Thymus (tissue), 11 donors: ENCODE data around the gene DUT. TPM values are rescaled to one million over a fixed set of nuclear protein-coding genes. Genes with fewer than 3 reads are reported as not detected.
A peak's percentile ranks its signal among the peaks of the same experiment; 100 is the strongest.

Experiments used
- DNase-seq, 9 donors: peaks; one replicate each; pipeline ENCODE4 v3.0.0-alpha.2; 2013; ENCODE audit warnings: low spot score in 9 of 9, low read depth in 6 of 9, missing footprints in 1 of 9
- H3K27ac ChIP-seq, 2 donors: one replicate each; pipeline ENCODE4 v1.5.1; 2013; ENCODE audit warnings: control low read depth in 1 of 2, low read depth in 1 of 2, low read length in 1 of 2, mild to moderate bottlenecking in 1 of 2, moderate library complexity in 1 of 2
- H3K27me3 ChIP-seq, 2 donors: one replicate each; pipeline ENCODE4 v1.5.1; 2013; ENCODE audit warnings: low read length in 1 of 2; ENCODE audit not compliant: control insufficient read depth in 2 of 2, insufficient read depth in 1 of 2
- H3K36me3 ChIP-seq, 2 donors: one replicate each; pipeline ENCODE4 v1.5.1; 2013; ENCODE audit warnings: low read length in 1 of 2, mild to moderate bottlenecking in 1 of 2, moderate library complexity in 1 of 2; ENCODE audit not compliant: control insufficient read depth in 2 of 2, insufficient read depth in 2 of 2
- H3K4me1 ChIP-seq, 2 donors: one replicate each; pipeline ENCODE4 v1.5.1; 2013; ENCODE audit warnings: low read length in 2 of 2; ENCODE audit not compliant: control insufficient read depth in 2 of 2, insufficient read depth in 2 of 2
- H3K4me3 ChIP-seq, 2 donors: one replicate each; pipeline ENCODE4 v1.5.1; 2013; ENCODE audit warnings: low read length in 2 of 2, control low read depth in 1 of 2, mild to moderate bottlenecking in 1 of 2
- H3K9me3 ChIP-seq, 2 donors: one replicate each; pipeline ENCODE4 v1.5.1; 2013; ENCODE audit warnings: low read length in 1 of 2, mild to moderate bottlenecking in 1 of 2; ENCODE audit not compliant: control insufficient read depth in 2 of 2, insufficient read depth in 1 of 2
- WGBS: extraction: QIAGEN DNeasy Blood & Tissue Kit; methylation state at CpG from one replicate; pipeline ENCODE4 v1.1.7; 2013; 5-methylcytosine and 5-hydroxymethylcytosine counted together
- polyA plus RNA-seq: library from polyadenylated mRNA; stranded (reverse); fragments of 200-250 nt; gene quantifications from one replicate; pipeline ENCODE4 v1.2.3, GENCODE V29; 2013
- total RNA-seq: library from RNA; stranded (reverse); fragments of 120-200 nt; gene quantifications from one replicate; pipeline ENCODE4 v1.2.4, GENCODE V29; 2013
- donor health status: healthy.

The DUT gene
- total and polyA plus RNA-seq, 2 donors: 178 to 189 TPM

DNA sequence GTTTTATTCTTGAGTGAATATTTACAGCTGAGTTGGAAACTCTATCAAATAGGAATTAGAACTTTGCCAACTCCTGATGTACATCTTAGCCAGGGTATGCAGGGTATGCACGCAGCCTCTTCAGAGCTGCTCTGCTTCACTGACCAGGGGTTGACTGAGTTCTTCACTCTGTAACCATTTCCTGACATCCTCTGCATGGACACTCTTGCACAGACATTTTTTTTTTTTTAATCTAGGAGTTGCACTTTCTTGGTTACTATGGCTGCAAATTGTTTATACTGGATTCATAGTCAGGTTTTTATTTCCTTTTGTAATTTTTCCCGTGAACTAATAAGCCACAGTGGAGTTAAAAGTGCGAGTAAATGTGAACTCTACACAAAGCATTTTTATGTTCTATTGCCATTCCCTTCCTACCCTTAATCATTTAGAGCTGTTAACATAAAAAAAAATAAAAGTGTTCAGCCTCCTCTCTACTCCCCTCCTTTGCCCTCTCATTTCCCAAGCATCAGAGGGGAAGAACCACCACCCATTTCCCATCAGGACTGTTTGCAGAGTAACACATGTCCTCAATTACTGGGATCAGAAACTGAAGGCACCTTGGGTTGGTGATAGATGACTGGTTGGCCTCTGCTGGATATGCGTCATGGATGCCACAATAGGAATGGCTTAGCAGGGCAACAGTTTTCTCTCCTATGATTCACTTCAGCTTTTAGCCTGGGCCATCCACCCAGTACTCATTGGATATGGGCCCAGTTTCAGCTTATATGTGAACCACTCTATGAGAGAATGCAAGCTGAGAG is 54.0 kb downstream of the DUT start:
- no peak for DNase-seq
- 95% methylated on average over 4 of the region's 4 CpGs for WGBS
- no peak overlapping the region for H3K27ac ChIP-seq

DNA sequence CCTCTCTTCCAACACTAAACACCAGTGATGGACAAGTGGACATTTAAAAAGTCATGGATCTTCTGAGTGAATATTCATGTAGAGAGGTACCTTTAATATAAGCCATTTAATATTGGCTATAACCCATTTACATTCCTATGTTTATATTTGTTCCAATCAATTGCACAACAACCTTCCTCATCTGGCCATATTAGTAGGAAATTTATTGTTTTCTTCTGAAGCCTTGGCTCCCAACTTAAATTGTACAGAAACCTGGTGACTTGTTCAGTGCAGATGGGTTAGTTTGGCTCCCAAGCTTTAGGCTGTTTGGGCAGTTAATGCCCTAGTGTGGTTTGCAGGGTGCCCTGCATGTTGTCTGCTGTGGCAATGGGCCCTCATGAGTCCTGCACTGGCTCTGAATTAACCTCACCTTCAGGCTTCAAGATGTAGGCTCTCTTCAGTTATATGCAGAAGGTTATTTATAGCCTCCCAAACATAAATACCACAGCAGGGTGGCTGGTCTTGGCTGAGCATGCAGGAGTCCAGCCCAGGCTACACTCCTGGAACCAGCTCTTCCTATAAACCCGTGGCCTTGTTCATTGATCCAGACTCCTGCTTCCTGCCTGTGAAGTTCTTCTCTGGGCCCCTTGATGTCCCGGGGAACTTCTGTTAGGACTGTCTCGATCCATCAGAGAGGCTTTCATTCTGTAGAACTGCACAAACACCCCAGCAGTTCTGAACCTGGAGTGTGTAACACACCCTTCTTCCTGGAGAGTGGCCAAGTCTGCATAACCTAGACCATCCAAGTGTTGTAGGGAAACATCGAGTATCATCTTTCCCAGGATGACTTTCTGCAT is 57.0 kb downstream of the DUT start:
- H3K9me3 ChIP-seq: no peaks in the 10 kb centered on the region
- 89% methylated on average over 4 of the region's 4 CpGs for WGBS

More for the DNA sequence above, 54.0 kb downstream of the DUT start:
- Histone ChIP-seq H3K4me1 (no peaks in the 10 kb centered on the region), H3K4me3 (no peak overlapping the region), H3K27me3 (no peaks in the 10 kb centered on the region), H3K9me3 (no peaks in the 10 kb centered on the region), H3K36me3 (no peaks in the 10 kb centered on the region)

DNA sequence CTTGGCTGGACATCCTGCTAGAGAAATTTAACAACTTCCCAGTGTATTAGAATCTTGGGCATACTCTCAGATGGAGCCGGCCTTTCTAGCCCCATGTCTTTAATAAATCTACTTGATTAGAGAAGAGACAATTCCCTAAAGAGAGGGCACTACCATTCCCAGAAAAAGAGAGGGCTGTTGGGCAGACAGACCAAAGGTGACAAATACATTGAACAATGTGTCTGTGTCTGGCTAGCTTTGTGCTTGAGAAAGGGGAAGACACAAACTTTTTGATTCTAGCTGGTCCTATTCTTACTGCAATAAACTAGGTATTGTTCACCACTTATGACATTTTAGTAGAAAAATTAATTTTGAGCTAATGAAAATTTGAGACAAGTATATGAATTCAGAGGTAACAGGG is 57.7 kb downstream of the DUT start:
- H3K4me1 ChIP-seq: no peaks in the 10 kb centered on the region
- DNase-seq: no peak
- H3K9me3 ChIP-seq: no peaks in the 10 kb centered on the region
- no peaks in the 10 kb centered on the region for H3K36me3 ChIP-seq
- H3K27ac ChIP-seq: no peak overlapping the region
- H3K4me3 ChIP-seq: no peak overlapping the region
- 92% methylated on average over 1 of the region's 1 CpG for WGBS
- H3K27me3 ChIP-seq: no peaks in the 10 kb centered on the region

More for the DNA sequence above, 57.0 kb downstream of the DUT start:
- Histone ChIP-seq H3K4me1 (no peaks in the 10 kb centered on the region), H3K27me3 (no peaks in the 10 kb centered on the region), H3K36me3 (no peaks in the 10 kb centered on the region), H3K4me3 (no peak overlapping the region), H3K27ac (no peak overlapping the region)
- peak in 1 of 9 donors; percentile 13 for DNase-seq

DNA sequence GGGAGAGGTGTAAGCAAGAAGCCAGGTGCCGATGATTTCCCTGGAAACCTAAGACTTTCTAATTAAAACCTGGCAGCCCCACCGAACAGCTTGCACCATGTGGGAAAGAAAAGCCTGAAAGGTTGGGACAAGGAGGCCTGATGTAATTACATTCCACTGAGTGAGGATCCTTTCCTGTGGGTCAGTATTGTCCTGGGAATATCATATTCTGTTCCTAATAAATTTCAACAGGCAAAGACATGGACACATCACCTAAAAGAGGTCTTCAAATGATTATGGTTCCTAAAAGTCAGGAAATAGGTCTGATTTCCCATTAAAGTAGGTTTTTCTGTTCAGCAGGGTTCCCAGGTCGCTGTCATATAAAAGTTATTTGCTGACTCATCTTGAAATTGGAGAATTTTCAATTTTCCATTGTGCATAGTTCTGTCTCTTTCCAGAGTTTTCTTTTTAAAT is 58.5 kb downstream of the DUT start:
- H3K4me3 ChIP-seq: no peak overlapping the region
- 92% methylated on average over 3 of the region's 3 CpGs for WGBS
- H3K27me3 ChIP-seq: no peaks in the 10 kb centered on the region
- H3K9me3 ChIP-seq: no peaks in the 10 kb centered on the region
- H3K27ac ChIP-seq: no peak overlapping the region
- DNase-seq: no peak
- no peaks in the 10 kb centered on the region for H3K4me1 ChIP-seq
- H3K36me3 ChIP-seq: no peaks in the 10 kb centered on the region

DNA sequence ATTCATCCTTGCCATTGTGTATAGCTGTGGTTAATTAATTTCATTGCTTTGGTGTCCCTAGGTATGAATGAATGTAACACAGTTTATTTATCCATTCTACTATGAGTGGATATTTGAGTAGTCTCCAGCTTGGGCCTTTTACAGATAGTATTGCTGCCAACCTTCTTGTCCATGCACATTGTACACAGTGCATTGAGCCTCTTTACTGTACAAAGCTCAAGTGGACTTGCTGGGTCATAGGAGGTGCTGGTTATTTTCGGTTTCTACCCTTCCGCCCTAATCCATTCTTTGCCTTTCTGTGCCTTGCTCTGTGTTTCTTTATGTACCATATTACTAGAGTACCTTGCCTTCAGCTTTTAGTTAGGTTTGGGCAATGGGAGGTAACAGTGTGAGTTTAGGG is 60.7 kb downstream of the DUT start:
- no peaks in the 10 kb centered on the region for H3K9me3 ChIP-seq
- no peaks in the 10 kb centered on the region for H3K36me3 ChIP-seq
- H3K4me1 ChIP-seq: no peaks in the 10 kb centered on the region
- H3K27ac ChIP-seq: no peak overlapping the region
- H3K4me3 ChIP-seq: no peak overlapping the region
- WGBS: over 99% methylated on average over 2 of the region's 2 CpGs
- H3K27me3 ChIP-seq: no peaks in the 10 kb centered on the region
- no peak for DNase-seq

DNA sequence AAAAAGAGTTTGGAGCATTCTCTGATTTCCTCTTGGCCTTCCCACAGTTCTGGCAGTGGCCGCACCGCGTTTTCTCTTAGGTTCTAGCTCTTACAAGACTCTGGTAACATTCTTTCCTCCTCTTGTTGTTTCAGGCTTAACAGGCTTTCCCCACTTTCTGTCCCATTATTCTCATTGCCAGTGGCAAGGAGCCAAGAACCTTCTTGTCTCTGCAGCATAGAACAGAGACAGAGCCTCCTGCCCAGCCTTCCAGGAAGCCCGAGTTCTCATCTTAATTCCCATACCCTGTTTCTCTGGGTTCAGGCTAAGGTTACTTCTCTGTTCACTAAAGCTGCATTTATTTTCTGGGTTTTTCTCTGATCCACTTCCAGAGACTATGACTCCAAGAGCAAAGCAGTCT is 61.1 kb downstream of the DUT start:
- no peak for DNase-seq
- Histone ChIP-seq H3K27me3 (no peaks in the 10 kb centered on the region), H3K9me3 (no peaks in the 10 kb centered on the region), H3K4me1 (no peaks in the 10 kb centered on the region), H3K27ac (no peak overlapping the region), H3K36me3 (no peaks in the 10 kb centered on the region), H3K4me3 (no peak overlapping the region)
- WGBS: 71% methylated on average over 4 of the region's 4 CpGs

Other genes with a start within 250 kb of the DUT start
- gene SLC24A5, start 210.4 kb upstream of the DUT start, total RNA-seq: 0.05 TPM
- gene SLC24A5, start 210.4 kb upstream of the DUT start, polyA plus RNA-seq: 0.07 TPM
- gene MYEF2, start 153.1 kb upstream of the DUT start, total RNA-seq: 11.8 TPM
- 20.4 TPM for gene MYEF2, start 153.1 kb upstream of the DUT start, polyA plus RNA-seq
- gene CTXN2, start 139.8 kb upstream of the DUT start, total RNA-seq: not detected
- not detected for gene CTXN2, start 139.8 kb upstream of the DUT start, polyA plus RNA-seq
- gene SLC12A1, start 125.1 kb upstream of the DUT start, total RNA-seq: 0.05 TPM
- gene SLC12A1, start 125.1 kb upstream of the DUT start, polyA plus RNA-seq: 0.11 TPM